Heart right ventricle (tissue), 16 donors: ENCODE results near the gene RIN1. TPM values are rescaled to one million over a fixed set of nuclear protein-coding genes. Genes with fewer than 3 reads are reported as not detected.
A peak's percentile ranks its signal among the peaks of the same experiment; 100 is the strongest.
"Not testable (repeated sequence)": the region's sequence is repeated elsewhere in the genome, so short reads cannot be mapped to it uniquely, and the experiment has no call there.

Source experiments
- ATAC-seq, 8 donors: fragments of 200-7000 bp; cut with Tn5 transposase; one replicate each; pipeline ENCODE4 v1.9.1; 2020; ENCODE audit warnings: mild to moderate bottlenecking in 8 of 8, moderate library complexity in 8 of 8, moderate number of reproducible peaks in 1 of 8
- DNase-seq, 2 donors: peaks; one replicate each; pipeline ENCODE4 v3.0.0-alpha.2; 2020
- H3K27ac ChIP-seq, 10 donors: fragments of 200-600 bp; sonication (generic) in 2 of 10; one replicate each; pipeline versions ENCODE4 v1.5.0 to v1.8.0; 2020 to 2022; ENCODE audit warnings: mild to moderate bottlenecking in 3 of 10
- H3K27me3 ChIP-seq, 7 donors: fragments of 200-600 bp; one replicate each; pipeline ENCODE4 v1.8.0; 2021 to 2022; ENCODE audit warnings: mild to moderate bottlenecking in 2 of 7
- H3K36me3 ChIP-seq, 9 donors: fragments of 200-600 bp; sonication (generic) in 1 of 9; one replicate each; pipeline versions ENCODE4 v1.5.0 to v1.8.0; 2020 to 2022; ENCODE audit warnings: mild to moderate bottlenecking in 2 of 9
- H3K4me1 ChIP-seq, 9 donors: fragments of 200-600 bp; sonication (generic) in 1 of 9; one replicate each; pipeline versions ENCODE4 v1.5.0 to v1.8.0; 2020 to 2022; ENCODE audit warnings: mild to moderate bottlenecking in 4 of 9
- H3K4me3 ChIP-seq, 10 donors: fragments of 200-600 bp; sonication (generic) in 2 of 10; one replicate each; pipeline versions ENCODE4 v1.5.0 to v1.8.0; 2020 to 2022; ENCODE audit warnings: mild to moderate bottlenecking in 7 of 10, moderate library complexity in 2 of 10
- H3K9me3 ChIP-seq, 11 donors: fragments of 200-600 bp in 10 of 11; sonication (generic) in 2 of 11; one replicate each; pipeline versions ENCODE4 v1.5.0 to v1.8.0; 2013 to 2022; ENCODE audit warnings: mild to moderate bottlenecking in 2 of 11, control low read depth in 1 of 11, moderate library complexity in 1 of 11
- WGBS, 2 donors: extraction: QIAGEN DNeasy Blood & Tissue Kit; methylation state at CpG; one replicate each; pipeline ENCODE4 v1.1.7; 2013; ENCODE audit warnings: inconsistent platforms in 1 of 2; 5-methylcytosine and 5-hydroxymethylcytosine counted together
- intact Hi-C, 10 donors: fragments of 100-400 bp; cut with DNase I; formaldehyde crosslinking; loops; one replicate each; pipeline versions ENCODE4 v1.11.1 to v1.14.2; 2022
- polyA plus RNA-seq, 2 donors: library from polyadenylated mRNA; stranded (reverse); fragments of 200-250 nt; gene quantifications; one replicate each; pipeline ENCODE4 v1.2.3, GENCODE V29; 2013
- total RNA-seq, 10 donors: library from RNA; stranded (reverse); fragmentation: NEBNext Ultra II Directional in 3 of 10; extraction: Animal tissue kit (Norgen Biotek cat#: 25700) in 3 of 10; gene quantifications; one replicate each; pipeline versions ENCODE4 v1.2.1 to v1.2.4, GENCODE V29; 2021 to 2023
- TF ChIP-seq, protein P1 (sequence below), 9 donors: fragments of 200-600 bp; sonication (generic) in 2 of 9; IDR thresholded peaks; one replicate each; pipeline versions ENCODE4 v1.5.0 to v1.8.0; 2021 to 2022; ENCODE audit warnings: antibody characterized with exemption in 9 of 9, mild to moderate bottlenecking in 5 of 9, moderate library complexity in 1 of 9
- donor health status: Arrhythmogenic right ventricular cardiomyopathy.
- donor health status: ischemic (EF 13 %, LVEDD 7.1; RV severe dilation, severe dysfunction).
- donor health status: healthy with polysubstance abuse.
- donor health status: DM: no; HTN: yes; CAD: no.
- donor health status: DM: no; HTN: no; CAD: no.
- donor health status: ischemic (EF 25% LVEDD 6.9; RV normal size, moderate dysfunction).
- donor health status: ischemic (EF 25% LVEDD 5.7; RV mildly dilated, moderate dysfunction).
- donor health status: healthy.
- donor health status: DM: yes; HTN: yes; CAD: no.
- donor health status: Ischemic cardiomyopathy.
- donor health status: ischemic (EF 35%, LVEDD 5.7; RV mildly dilated, moderate dysfunction).
- donor health status: nonischemic (EF 11% LVEDD 7.7; RV severe dilation, severe dysfunction).
- donor health status: DM: yes; HTN: yes; CAD: no.
- donor health status: PGD.
- donor health status: ischemic (EF 29% LVEDD 5.4; RV normal size, mild dysfunction).
- donor health status: nonischemic (EF 23%, LVEDD 6.1; RV moderate dilation, normal function).

Gene RIN1
- total and polyA plus RNA-seq, 12 donors = 0.81 to 10.8 (median 1.9) TPM

GRCh38 chr11:66360406-66361073, 24.3 kb upstream of the RIN1 start:
- DNase-seq = no peak
- intact Hi-C loops = no loop called here
- TF ChIP-seq, protein P1, sequence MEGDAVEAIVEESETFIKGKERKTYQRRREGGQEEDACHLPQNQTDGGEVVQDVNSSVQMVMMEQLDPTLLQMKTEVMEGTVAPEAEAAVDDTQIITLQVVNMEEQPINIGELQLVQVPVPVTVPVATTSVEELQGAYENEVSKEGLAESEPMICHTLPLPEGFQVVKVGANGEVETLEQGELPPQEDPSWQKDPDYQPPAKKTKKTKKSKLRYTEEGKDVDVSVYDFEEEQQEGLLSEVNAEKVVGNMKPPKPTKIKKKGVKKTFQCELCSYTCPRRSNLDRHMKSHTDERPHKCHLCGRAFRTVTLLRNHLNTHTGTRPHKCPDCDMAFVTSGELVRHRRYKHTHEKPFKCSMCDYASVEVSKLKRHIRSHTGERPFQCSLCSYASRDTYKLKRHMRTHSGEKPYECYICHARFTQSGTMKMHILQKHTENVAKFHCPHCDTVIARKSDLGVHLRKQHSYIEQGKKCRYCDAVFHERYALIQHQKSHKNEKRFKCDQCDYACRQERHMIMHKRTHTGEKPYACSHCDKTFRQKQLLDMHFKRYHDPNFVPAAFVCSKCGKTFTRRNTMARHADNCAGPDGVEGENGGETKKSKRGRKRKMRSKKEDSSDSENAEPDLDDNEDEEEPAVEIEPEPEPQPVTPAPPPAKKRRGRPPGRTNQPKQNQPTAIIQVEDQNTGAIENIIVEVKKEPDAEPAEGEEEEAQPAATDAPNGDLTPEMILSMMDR (IDR thresholded peaks at IDR 0.05) = no peak
- peak in 1 of 8 donors; percentile 16 for ATAC-seq
- 94 to 97% methylated on average over 15 of the region's 15 CpGs for WGBS, 2 donors
- Histone ChIP-seq H3K9me3 (no peaks in the 10 kb centered on the region), H3K27me3 (no peaks in the 10 kb centered on the region), H3K4me1 (peaks cover 0 to 15% (median 4%) of the 10 kb centered on the region in 9 donors), H3K27ac (no peak overlapping the region), H3K4me3 (no peak overlapping the region), H3K36me3 (peaks cover 0 to 10% (median 0%) of the 10 kb centered on the region in 9 donors)

GRCh38 chr11:66359662-66360087, 23.4 kb upstream of the RIN1 start:
- intact Hi-C loops = no loop called here
- no peak for ATAC-seq
- TF ChIP-seq, protein P1 (IDR thresholded peaks at IDR 0.05) = no peak

GRCh38 chr11:66350560-66351235, 14.5 kb upstream of the RIN1 start:
- H3K27me3 ChIP-seq, DNase-seq, H3K9me3 ChIP-seq, H3K27ac ChIP-seq, H3K4me3 ChIP-seq, intact Hi-C loops, ATAC-seq: not testable (repeated sequence)
- H3K4me1 ChIP-seq = peaks cover 11 to 26% (median 19%) of the 10 kb centered on the region in 9 donors
- 87 to 94% methylated on average over 8 of the region's 8 CpGs for WGBS, 2 donors
- peaks cover 0 to 16% (median 0%) of the 10 kb centered on the region in 9 donors for H3K36me3 ChIP-seq

More at GRCh38 chr11:66359662-66360087, 23.4 kb upstream of the RIN1 start:
- DNase-seq = no peak
- H3K4me3 ChIP-seq = no peak overlapping the region
- peaks cover 0 to 15% (median 4%) of the 10 kb centered on the region in 9 donors for H3K4me1 ChIP-seq
- no peaks in the 10 kb centered on the region for H3K27me3 ChIP-seq
- H3K36me3 ChIP-seq = peaks cover 0 to 15% (median 0%) of the 10 kb centered on the region in 9 donors
- 61 to 67% methylated on average over 3 of the region's 3 CpGs for WGBS, 2 donors
- H3K27ac ChIP-seq = no peak overlapping the region
- no peaks in the 10 kb centered on the region for H3K9me3 ChIP-seq

GRCh38 chr11:66349084-66349386, 12.8 kb upstream of the RIN1 start:
- no peak for ATAC-seq
- TF ChIP-seq, protein P1 (IDR thresholded peaks at IDR 0.05) = no peak
- Histone ChIP-seq H3K9me3 (no peaks in the 10 kb centered on the region), H3K36me3 (peaks cover 0 to 5% (median 0%) of the 10 kb centered on the region in 9 donors), H3K27ac (no peak overlapping the region), H3K4me1 (peaks cover 16 to 39% (median 29%) of the 10 kb centered on the region in 9 donors), H3K27me3 (peaks cover 0 to 5% (median 0%) of the 10 kb centered on the region in 7 donors), H3K4me3 (no peak overlapping the region)
- WGBS, 2 donors = 56 to 64% methylated on average over 2 of the region's 2 CpGs
- no peak for DNase-seq
- intact Hi-C loops = loop anchor here in 3 of 10 donors (5.0 kb wide), 2 partner anchors 37 to 38 kb away; no protein-coding TSS in a partner anchor
